ENCODE measurements around the gene CHMP1B. TPM values are rescaled to one million over a fixed set of nuclear protein-coding genes. Genes with fewer than 3 reads are reported as not detected.
"Not testable (repeated sequence)": the region's sequence is repeated elsewhere in the genome, so short reads cannot be mapped to it uniquely, and the experiment has no call there.

The CHMP1B gene
- total and polyA plus RNA-seq, 2 donors (not counting 1 experiment from before 2014, with no cell fraction given): 26.5 to 49.7 TPM

DNA sequence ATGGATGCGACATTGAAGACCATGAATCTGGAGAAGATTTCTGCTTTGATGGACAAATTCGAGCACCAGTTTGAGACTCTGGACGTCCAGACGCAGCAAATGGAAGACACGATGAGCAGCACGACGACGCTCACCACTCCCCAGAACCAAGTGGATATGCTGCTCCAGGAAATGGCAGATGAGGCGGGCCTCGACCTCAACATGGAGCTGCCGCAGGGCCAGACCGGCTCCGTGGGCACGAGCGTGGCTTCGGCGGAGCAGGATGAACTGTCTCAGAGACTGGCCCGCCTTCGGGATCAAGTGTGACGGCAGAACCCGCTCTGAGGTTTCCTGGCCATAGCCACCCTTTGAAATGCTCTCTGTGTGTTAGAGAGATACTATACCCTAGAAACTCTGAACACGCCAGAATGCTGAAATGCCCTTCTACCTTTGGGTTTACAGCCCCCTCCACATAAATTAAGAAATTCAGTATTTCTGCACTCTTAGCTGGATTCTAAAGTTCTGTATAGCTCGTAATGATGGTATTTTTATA is 659 bp downstream of the CHMP1B start:
- Histone ChIP-seq H3K4me2 (ENCODE audit: extremely low read depth, insufficient read depth, low read length) (peak overlapping the region; percentile 91), H3K79me2 (ENCODE audit: control insufficient read depth, insufficient read depth, low read length) (peaks cover 22% of the 10 kb centered on the region), H3K9ac (ENCODE audit: insufficient read depth, low read length) (peak overlapping the region; percentile 97), H3K4me3 (replicated peaks in 1 of 4; ENCODE audit: control extremely low read depth in 1 of 4, insufficient read depth in 1 of 4, low read depth in 3 of 4, low read length in 4 of 4) (peak overlapping the region; percentile 88 to 100 (median 98)), H3K4me1 (ENCODE audit: control insufficient read depth, extremely low read depth, insufficient read depth, low read length) (peaks cover 2% of the 10 kb centered on the region), H3K9me3 (ENCODE audit: control insufficient read depth, insufficient read depth, low read depth, low read length) (no peaks in the 10 kb centered on the region), H2AFZ (ENCODE audit: low read length) (no peak overlapping the region), H4K20me1 (ENCODE audit: control insufficient read depth, extremely low read depth, insufficient read depth, low read length) (no peaks in the 10 kb centered on the region), H3K27me3 (ENCODE audit: control insufficient read depth, insufficient read depth, low read length) (no peaks in the 10 kb centered on the region), H3K36me3 (ENCODE audit: control insufficient read depth, insufficient read depth, low read length) (no peaks in the 10 kb centered on the region), H3K27ac (ENCODE audit: insufficient read depth, low read length) (peak overlapping the region; percentile 99)
- DNase-seq (ENCODE audit: low read depth in 2 of 2): peak; percentile 39 to 46
- TF ChIP-seq CTCF (conservative IDR thresholded peaks at IDR 0.05 in 1 of 2, IDR thresholded peaks at IDR 0.05 in 1 of 2; ENCODE audit: low read depth in 1 of 2, low read length in 2 of 2) (no peak), EZH2 (IDR thresholded peaks at IDR 0.05; ENCODE audit: low read length, missing control alignments) (no peak)

GRCh38 chr18:11854554-11854953 is 3.3 kb downstream of the CHMP1B start:
- DNase-seq (ENCODE audit: low read depth in 2 of 2); H3K4me1 ChIP-seq (ENCODE audit: control insufficient read depth, extremely low read depth, insufficient read depth, low read length); H3K4me3 ChIP-seq (replicated peaks in 1 of 4; ENCODE audit: control extremely low read depth in 1 of 4, insufficient read depth in 1 of 4, low read depth in 3 of 4, low read length in 4 of 4); H3K4me2 ChIP-seq (ENCODE audit: extremely low read depth, insufficient read depth, low read length); H3K36me3 ChIP-seq (ENCODE audit: control insufficient read depth, insufficient read depth, low read length); H2AFZ ChIP-seq (ENCODE audit: low read length); H3K27ac ChIP-seq (ENCODE audit: insufficient read depth, low read length); H3K27me3 ChIP-seq (ENCODE audit: control insufficient read depth, insufficient read depth, low read length); H4K20me1 ChIP-seq (ENCODE audit: control insufficient read depth, extremely low read depth, insufficient read depth, low read length); H3K9ac ChIP-seq (ENCODE audit: insufficient read depth, low read length); H3K9me3 ChIP-seq (ENCODE audit: control insufficient read depth, insufficient read depth, low read depth, low read length): not testable (repeated sequence)
- H3K79me2 ChIP-seq (ENCODE audit: control insufficient read depth, insufficient read depth, low read length): peaks cover 22% of the 10 kb centered on the region

DNA sequence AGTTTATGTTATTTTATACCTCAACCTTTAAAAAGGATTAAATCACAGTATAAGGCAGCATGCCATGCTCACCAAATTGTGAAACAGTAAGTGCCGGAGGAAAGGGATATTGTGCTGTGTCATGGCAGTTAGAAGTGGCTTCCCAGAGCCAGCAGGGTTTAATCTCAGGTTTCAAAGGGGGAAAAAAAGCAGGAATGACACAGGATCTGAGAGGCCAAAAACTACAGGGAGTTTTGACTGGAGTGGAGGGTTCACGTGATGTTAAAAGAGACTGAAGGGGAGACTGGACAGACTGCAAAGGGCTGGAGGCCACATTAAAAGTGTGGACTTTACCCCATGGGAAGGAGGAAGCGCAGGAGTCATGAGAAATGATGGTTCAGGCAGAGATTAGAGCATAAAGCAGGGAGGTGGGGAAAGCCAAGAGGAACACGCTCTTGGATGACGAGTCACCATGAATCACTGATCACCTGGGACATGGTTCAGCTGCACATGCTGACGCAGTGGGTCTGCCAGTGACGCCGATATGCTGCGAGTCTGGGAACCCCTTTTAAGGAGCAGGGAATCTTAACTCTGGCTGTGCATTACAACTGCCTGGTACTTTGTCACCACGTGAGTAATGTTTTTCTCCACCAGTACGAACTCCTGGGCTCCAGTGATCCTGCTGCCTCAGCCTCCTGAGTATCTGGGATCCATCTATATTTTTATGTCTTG is 6.1 kb downstream of the CHMP1B start:
- Histone ChIP-seq H3K27me3 (ENCODE audit: control insufficient read depth, insufficient read depth, low read length) (no peaks in the 10 kb centered on the region), H3K27ac (ENCODE audit: insufficient read depth, low read length) (peak overlapping the region; percentile 87), H3K9me3 (ENCODE audit: control insufficient read depth, insufficient read depth, low read depth, low read length) (no peaks in the 10 kb centered on the region), H3K4me1 (ENCODE audit: control insufficient read depth, extremely low read depth, insufficient read depth, low read length) (no peaks in the 10 kb centered on the region), H2AFZ (ENCODE audit: low read length) (peak overlapping the region; percentile 80), H3K4me2 (ENCODE audit: extremely low read depth, insufficient read depth, low read length) (peak overlapping the region; percentile 86), H3K36me3 (ENCODE audit: control insufficient read depth, insufficient read depth, low read length) (no peaks in the 10 kb centered on the region), H3K4me3 (replicated peaks in 1 of 4; ENCODE audit: control extremely low read depth in 1 of 4, insufficient read depth in 1 of 4, low read depth in 3 of 4, low read length in 4 of 4) (peak overlapping the region in 2 of 4 experiments; percentile 24 to 42), H3K9ac (ENCODE audit: insufficient read depth, low read length) (peak overlapping the region; percentile 18), H4K20me1 (ENCODE audit: control insufficient read depth, extremely low read depth, insufficient read depth, low read length) (no peaks in the 10 kb centered on the region), H3K79me2 (ENCODE audit: control insufficient read depth, insufficient read depth, low read length) (peaks cover 12% of the 10 kb centered on the region)
- no peak for TF ChIP-seq CTCF (conservative IDR thresholded peaks at IDR 0.05 in 1 of 2, IDR thresholded peaks at IDR 0.05 in 1 of 2; ENCODE audit: low read depth in 1 of 2, low read length in 2 of 2)
- no peak for TF ChIP-seq EZH2 (IDR thresholded peaks at IDR 0.05; ENCODE audit: low read length, missing control alignments)
- DNase-seq (ENCODE audit: low read depth in 2 of 2): peak; percentile 99 to 100
